MG63 (cell line): ENCODE results near the gene BNIP3. TPM values are rescaled to one million over a fixed set of nuclear protein-coding genes. Genes with fewer than 3 reads are reported as not detected.
A peak's percentile ranks its signal among the peaks of the same experiment; 100 is the strongest.

Experiments used
- DNase-seq: peaks from one replicate; pipeline ENCODE4 v3.0.0-alpha.2; 2020
- H3K27me3 ChIP-seq: fragments of 250-450 bp; sonication (Bioruptor Pico); 2 replicates; pipeline ENCODE4 v1.5.1; 2020; ENCODE audit warnings: mild to moderate bottlenecking, moderate library complexity
- H3K36me3 ChIP-seq: fragments of 250-450 bp; sonication (Bioruptor Pico); 2 replicates; pipeline ENCODE4 v1.5.1; 2020; ENCODE audit warnings: mild to moderate bottlenecking, moderate library complexity
- H3K4me3 ChIP-seq: fragments of 250-450 bp; sonication (Bioruptor Pico); 2 replicates; pipeline ENCODE4 v1.5.1; 2020; ENCODE audit warnings: mild to moderate bottlenecking, moderate library complexity
- H3K9me3 ChIP-seq: fragments of 250-450 bp; sonication (Bioruptor Pico); 2 replicates; pipeline ENCODE4 v1.5.1; 2020; ENCODE audit warnings: mild to moderate bottlenecking, moderate library complexity
- total RNA-seq: library from RNA; depleted of rRNA; stranded (reverse); fragments of >200 nt; shearing (Covaris generic); gene quantifications from 2 replicates; pipeline ENCODE4 v1.2.3, GENCODE V29; 2014; ENCODE audit warnings: low replicate concordance; rRNA removed

Gene BNIP3
- 93.6 and 107 TPM in 2 replicates for total RNA-seq

GRCh38 chr10:131981429-131982184 lies at the start of gene BNIP3:
TSS of gene BNIP3 (minus strand) at chr10:131981923. CDS start at chr10:131981806, 117 bp downstream.
- peak; percentile 96 for DNase-seq
- Histone ChIP-seq H3K4me3 (peak within 1 kb of the TSS; percentile 97), H3K36me3 (peaks cover 27% of the 10 kb centered on the region), H3K27me3 (no peaks in the 10 kb centered on the region), H3K9me3 (no peaks in the 10 kb centered on the region)

- no peaks in the 10 kb centered on the region for H3K36me3 ChIP-seq
- DNase-seq, result no peak
- peaks cover 25% of the 10 kb centered on the region for H3K27me3 ChIP-seq
- H3K4me3 ChIP-seq, result no peak overlapping the region
- H3K9me3 ChIP-seq, result no peaks in the 10 kb centered on the region
Measured at GRCh38 chr10:132030898-132031463, 49.3 kb upstream of the BNIP3 start.

GRCh38 chr10:132028706-132029105 lies 47.0 kb upstream of the BNIP3 start:
- Histone ChIP-seq H3K36me3 (no peaks in the 10 kb centered on the region), H3K9me3 (no peaks in the 10 kb centered on the region), H3K27me3 (peaks cover 30% of the 10 kb centered on the region), H3K4me3 (no peak overlapping the region)
- no peak for DNase-seq

GRCh38 chr10:132027423-132027983 lies 45.8 kb upstream of the BNIP3 start:
- Histone ChIP-seq H3K27me3 (peaks cover 36% of the 10 kb centered on the region), H3K9me3 (no peaks in the 10 kb centered on the region), H3K36me3 (no peaks in the 10 kb centered on the region), H3K4me3 (no peak overlapping the region)
- no peak for DNase-seq

- Histone ChIP-seq H3K9me3 (no peaks in the 10 kb centered on the region), H3K27me3 (peaks cover 26% of the 10 kb centered on the region), H3K36me3 (no peaks in the 10 kb centered on the region), H3K4me3 (peak overlapping the region; percentile 40)
- DNase-seq, result peak; percentile 65
Measured at GRCh38 chr10:132023092-132023811, 41.5 kb upstream of the BNIP3 start.

GRCh38 chr10:132022241-132022640 lies 40.5 kb upstream of the BNIP3 start:
- no peak for DNase-seq
- Histone ChIP-seq H3K9me3 (no peaks in the 10 kb centered on the region), H3K27me3 (peaks cover 20% of the 10 kb centered on the region), H3K36me3 (no peaks in the 10 kb centered on the region), H3K4me3 (no peak overlapping the region)

- Histone ChIP-seq H3K36me3 (no peaks in the 10 kb centered on the region), H3K4me3 (no peak overlapping the region), H3K27me3 (peaks cover 17% of the 10 kb centered on the region), H3K9me3 (no peaks in the 10 kb centered on the region)
- no peak for DNase-seq
Measured at GRCh38 chr10:132021504-132022143, 39.9 kb upstream of the BNIP3 start.

GRCh38 chr10:132021046-132021445 lies 39.3 kb upstream of the BNIP3 start:
- H3K27me3 ChIP-seq, result peaks cover 17% of the 10 kb centered on the region
- no peaks in the 10 kb centered on the region for H3K9me3 ChIP-seq
- H3K4me3 ChIP-seq, result no peak overlapping the region
- H3K36me3 ChIP-seq, result no peaks in the 10 kb centered on the region
- no peak for DNase-seq

GRCh38 chr10:132020456-132020855 lies 38.7 kb upstream of the BNIP3 start:
- DNase-seq, result no peak
- H3K9me3 ChIP-seq, result no peaks in the 10 kb centered on the region
- H3K4me3 ChIP-seq, result no peak overlapping the region
- H3K27me3 ChIP-seq, result peaks cover 17% of the 10 kb centered on the region
- no peaks in the 10 kb centered on the region for H3K36me3 ChIP-seq

GRCh38 chr10:132019366-132019765 lies 37.6 kb upstream of the BNIP3 start:
- no peak overlapping the region for H3K4me3 ChIP-seq
- H3K36me3 ChIP-seq, result no peaks in the 10 kb centered on the region
- no peaks in the 10 kb centered on the region for H3K9me3 ChIP-seq
- no peak for DNase-seq
- peaks cover 12% of the 10 kb centered on the region for H3K27me3 ChIP-seq

GRCh38 chr10:132018446-132018845 lies 36.7 kb upstream of the BNIP3 start:
- peaks cover 4% of the 10 kb centered on the region; the same call in 1 of the 2 replicates for H3K27me3 ChIP-seq
- no peaks in the 10 kb centered on the region for H3K9me3 ChIP-seq
- DNase-seq, result no peak
- no peak overlapping the region for H3K4me3 ChIP-seq
- H3K36me3 ChIP-seq, result no peaks in the 10 kb centered on the region

- Histone ChIP-seq H3K9me3 (no peaks in the 10 kb centered on the region), H3K36me3 (no peaks in the 10 kb centered on the region), H3K4me3 (no peak overlapping the region), H3K27me3 (no peaks in the 10 kb centered on the region; the same call in 1 of the 2 replicates)
- DNase-seq, result no peak
Measured at GRCh38 chr10:132016514-132016913, 34.8 kb upstream of the BNIP3 start.

- no peaks in the 10 kb centered on the region for H3K36me3 ChIP-seq
- no peaks in the 10 kb centered on the region for H3K9me3 ChIP-seq
- no peak overlapping the region for H3K4me3 ChIP-seq
- peaks cover 8% of the 10 kb centered on the region; the same call in 1 of the 2 replicates for H3K27me3 ChIP-seq
- DNase-seq, result no peak
Measured at GRCh38 chr10:132011445-132011844, 29.7 kb upstream of the BNIP3 start.

- DNase-seq, result no peak
- Histone ChIP-seq H3K27me3 (peaks cover 8% of the 10 kb centered on the region; the same call in 1 of the 2 replicates), H3K36me3 (no peaks in the 10 kb centered on the region), H3K4me3 (no peak overlapping the region), H3K9me3 (no peaks in the 10 kb centered on the region)
Measured at GRCh38 chr10:132011024-132011423, 29.3 kb upstream of the BNIP3 start.

GRCh38 chr10:132010483-132010882 lies 28.8 kb upstream of the BNIP3 start:
- Histone ChIP-seq H3K9me3 (peaks cover 1% of the 10 kb centered on the region; the same call in 1 of the 2 replicates), H3K4me3 (no peak overlapping the region), H3K27me3 (peaks cover 8% of the 10 kb centered on the region; the same call in 1 of the 2 replicates), H3K36me3 (no peaks in the 10 kb centered on the region)
- DNase-seq, result no peak

- H3K36me3 ChIP-seq, result no peaks in the 10 kb centered on the region
- H3K9me3 ChIP-seq, result peaks cover 6% of the 10 kb centered on the region
- no peak for DNase-seq
- H3K27me3 ChIP-seq, result peaks cover 8% of the 10 kb centered on the region; the same call in 1 of the 2 replicates
- H3K4me3 ChIP-seq, result no peak overlapping the region
Measured at GRCh38 chr10:132009575-132009974, 27.9 kb upstream of the BNIP3 start.
